Neural cell (in vitro differentiated cells): Measurements from ENCODE around the gene EFTUD2. TPM values are rescaled to one million over a fixed set of nuclear protein-coding genes. Genes with fewer than 3 reads are reported as not detected.

ENCODE experiments used
- H2AFZ ChIP-seq: fragments of 200-600, 300-800 bp; sonication (generic), shearing (Covaris generic); 2 replicates; pipeline ENCODE4 v1.6.0; 2014; ENCODE audit warnings: low read depth, mild to moderate bottlenecking, antibody characterized with exemption, low read length, moderate library complexity
- H3F3A ChIP-seq: fragments of 200-600 bp; shearing (Covaris generic); 2 replicates; pipeline ENCODE4 v1.6.1; 2016; ENCODE audit warnings: mild to moderate bottlenecking, moderate library complexity, mixed read lengths, antibody characterized with exemption, low read length; ENCODE audit not compliant: insufficient read depth, poor library complexity, severe bottlenecking
- H3K27ac ChIP-seq: fragments of 200-600, 300-800 bp; sonication (generic), shearing (Covaris generic); 2 replicates; pipeline ENCODE4 v1.5.1; 2014; ENCODE audit warnings: mild to moderate bottlenecking, low read length, moderate library complexity
- H3K27me3 ChIP-seq: fragments of 300-800, 200-600 bp; sonication (generic), shearing (Covaris generic); 2 replicates; pipeline ENCODE4 v1.6.0; 2014; ENCODE audit warnings: mild to moderate bottlenecking, low read depth, low read length, moderate library complexity; ENCODE audit not compliant: insufficient read depth
- H3K36me3 ChIP-seq: fragments of 300-800, 200-600 bp; sonication (generic), shearing (Covaris generic); 2 replicates; pipeline ENCODE4 v1.5.1; 2014; ENCODE audit warnings: mild to moderate bottlenecking, antibody characterized with exemption, low read length, moderate library complexity; ENCODE audit not compliant: insufficient read depth
- H3K4me2 ChIP-seq: fragments of 300-800, 200-600 bp; sonication (generic), shearing (Covaris generic); 2 replicates; pipeline ENCODE4 v1.6.0; 2014; ENCODE audit warnings: mild to moderate bottlenecking, low read length
- H3K4me3 ChIP-seq: fragments of 300-800, 200-600 bp; sonication (generic), shearing (Covaris generic); 2 replicates; pipeline ENCODE4 v1.5.1; 2014; ENCODE audit warnings: mild to moderate bottlenecking, low read length, moderate library complexity
- H3K79me2 ChIP-seq: fragments of 200-600 bp; shearing (Covaris generic); replicated peaks from 2 replicates; pipeline ENCODE4 v1.6.0; 2014; ENCODE audit warnings: mild to moderate bottlenecking, low read length, moderate library complexity; ENCODE audit not compliant: insufficient read depth
- H3K9ac ChIP-seq: fragments of 300-800, 200-600 bp; sonication (generic), shearing (Covaris generic); 2 replicates; pipeline ENCODE4 v1.6.1; 2016; ENCODE audit warnings: mild to moderate bottlenecking, low read length, mixed read lengths
- H3K9me2 ChIP-seq: fragments of 200-600 bp; shearing (Covaris generic); 2 replicates; pipeline ENCODE4 v1.6.1; 2016; ENCODE audit warnings: mild to moderate bottlenecking, low read length, mixed read lengths; ENCODE audit not compliant: insufficient read depth
- H3K9me3 ChIP-seq: fragments of 200-600, 300-800 bp; sonication (generic), shearing (Covaris generic); 2 replicates; pipeline ENCODE4 v1.6.1; 2016; ENCODE audit warnings: mild to moderate bottlenecking, mixed run types, low read length, moderate library complexity, mixed read lengths
- H4K20me1 ChIP-seq: fragments of 200-600 bp; shearing (Covaris generic); 2 replicates; pipeline ENCODE4 v1.6.1; 2016; ENCODE audit warnings: mild to moderate bottlenecking, mixed run types; ENCODE audit not compliant: insufficient read depth
- EP300 ChIP-seq: fragments of 450-650 bp; conservative IDR thresholded peaks from 2 replicates; pipeline ENCODE4 v1.6.1; 2014; ENCODE audit warnings: antibody characterized with exemption, mild to moderate bottlenecking, moderate library complexity; ENCODE audit not compliant: poor library complexity, severe bottlenecking
- EZH2 ChIP-seq: fragments of 200-600, 300-800 bp; shearing (Covaris generic), sonication (generic); IDR thresholded peaks from 2 replicates; pipeline ENCODE4 v1.6.1; 2014; ENCODE audit warnings: antibody characterized with exemption, low read length, borderline replicate concordance, mild to moderate bottlenecking; ENCODE audit not compliant: insufficient read depth, poor library complexity, severe bottlenecking
- MXI1 ChIP-seq: fragments of 450-650 bp; conservative IDR thresholded peaks from 2 replicates; pipeline ENCODE4 v1.6.1; 2014; ENCODE audit warnings: antibody characterized with exemption, mild to moderate bottlenecking; ENCODE audit not compliant: poor library complexity, severe bottlenecking
- POLR2AphosphoS5 ChIP-seq: IDR thresholded peaks from 2 replicates; pipeline ENCODE4 v1.6.1; 2012
- RAD21 ChIP-seq: fragments of 450-650 bp; conservative IDR thresholded peaks from 2 replicates; pipeline ENCODE4 v1.6.1; 2014; ENCODE audit warnings: antibody characterized with exemption, mild to moderate bottlenecking, moderate library complexity
- SMC3 ChIP-seq: fragments of 450-650 bp; conservative IDR thresholded peaks from 2 replicates; pipeline ENCODE4 v1.6.1; 2014; ENCODE audit warnings: antibody characterized with exemption, mild to moderate bottlenecking, moderate library complexity; ENCODE audit not compliant: poor library complexity
- TAF1 ChIP-seq: IDR thresholded peaks from 2 replicates; pipeline ENCODE4 v1.6.1; 2012; ENCODE audit warnings: low read depth
- polyA plus RNA-seq: library from polyadenylated mRNA; depleted of rRNA; stranded (reverse); fragments of >200 nt; gene quantifications from 2 replicates; pipeline ENCODE4 v1.2.3, GENCODE V29; 2014
- small RNA-seq, 3 experiments: library from RNA; depleted of rRNA; stranded (forward); fragments of <200 nt; gene quantifications; one replicate each; pipeline ENCODE3, GENCODE V24; 2012
- TF ChIP-seq, protein P1 (sequence below): IDR thresholded peaks from 2 replicates; pipeline ENCODE4 v1.6.1; 2012; ENCODE audit warnings: borderline replicate concordance
- TF ChIP-seq, protein P2 (sequence below): fragments of 450-650 bp; IDR thresholded peaks from 2 replicates; pipeline ENCODE4 v1.5.1; 2014; ENCODE audit warnings: antibody characterized with exemption, mild to moderate bottlenecking, moderate library complexity; ENCODE audit not compliant: poor library complexity, severe bottlenecking

Gene EFTUD2
- polyA plus RNA-seq, 1 donor from 2014 or later: 69.4 TPM

DNA sequence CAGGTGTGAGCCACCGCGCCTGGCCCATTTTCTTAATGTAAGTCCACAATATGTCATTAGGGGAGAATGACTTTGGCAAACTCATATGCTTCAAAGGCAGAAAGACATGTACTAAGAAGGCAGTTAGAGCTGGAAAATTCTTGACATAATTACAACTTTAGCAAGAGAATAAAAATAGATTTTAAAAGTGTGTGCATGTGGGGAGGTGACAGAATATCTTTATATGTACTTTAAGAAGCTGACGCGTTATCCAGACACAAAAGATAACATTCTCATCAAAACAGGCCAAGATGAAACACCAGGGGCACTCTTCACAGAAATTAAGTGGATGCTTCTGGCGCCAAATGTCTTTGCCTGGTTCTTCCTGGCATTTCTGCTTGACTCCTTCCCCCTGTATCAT is 97.4 kb downstream of the EFTUD2 start:
- H3K9me2 ChIP-seq: no peaks in the 10 kb centered on the region
- H3K9me3 ChIP-seq: no peaks in the 10 kb centered on the region
- no peak overlapping the region for H2AFZ ChIP-seq
- H3K9ac ChIP-seq: no peak overlapping the region
- H3K36me3 ChIP-seq: no peaks in the 10 kb centered on the region
- H3F3A ChIP-seq: no peaks in the 10 kb centered on the region
- no peak overlapping the region for H3K4me3 ChIP-seq
- no peak overlapping the region for H3K4me2 ChIP-seq
- H3K79me2 ChIP-seq: no peaks in the 10 kb centered on the region
- no peaks in the 10 kb centered on the region for H3K27me3 ChIP-seq
- TF ChIP-seq, protein P1, sequence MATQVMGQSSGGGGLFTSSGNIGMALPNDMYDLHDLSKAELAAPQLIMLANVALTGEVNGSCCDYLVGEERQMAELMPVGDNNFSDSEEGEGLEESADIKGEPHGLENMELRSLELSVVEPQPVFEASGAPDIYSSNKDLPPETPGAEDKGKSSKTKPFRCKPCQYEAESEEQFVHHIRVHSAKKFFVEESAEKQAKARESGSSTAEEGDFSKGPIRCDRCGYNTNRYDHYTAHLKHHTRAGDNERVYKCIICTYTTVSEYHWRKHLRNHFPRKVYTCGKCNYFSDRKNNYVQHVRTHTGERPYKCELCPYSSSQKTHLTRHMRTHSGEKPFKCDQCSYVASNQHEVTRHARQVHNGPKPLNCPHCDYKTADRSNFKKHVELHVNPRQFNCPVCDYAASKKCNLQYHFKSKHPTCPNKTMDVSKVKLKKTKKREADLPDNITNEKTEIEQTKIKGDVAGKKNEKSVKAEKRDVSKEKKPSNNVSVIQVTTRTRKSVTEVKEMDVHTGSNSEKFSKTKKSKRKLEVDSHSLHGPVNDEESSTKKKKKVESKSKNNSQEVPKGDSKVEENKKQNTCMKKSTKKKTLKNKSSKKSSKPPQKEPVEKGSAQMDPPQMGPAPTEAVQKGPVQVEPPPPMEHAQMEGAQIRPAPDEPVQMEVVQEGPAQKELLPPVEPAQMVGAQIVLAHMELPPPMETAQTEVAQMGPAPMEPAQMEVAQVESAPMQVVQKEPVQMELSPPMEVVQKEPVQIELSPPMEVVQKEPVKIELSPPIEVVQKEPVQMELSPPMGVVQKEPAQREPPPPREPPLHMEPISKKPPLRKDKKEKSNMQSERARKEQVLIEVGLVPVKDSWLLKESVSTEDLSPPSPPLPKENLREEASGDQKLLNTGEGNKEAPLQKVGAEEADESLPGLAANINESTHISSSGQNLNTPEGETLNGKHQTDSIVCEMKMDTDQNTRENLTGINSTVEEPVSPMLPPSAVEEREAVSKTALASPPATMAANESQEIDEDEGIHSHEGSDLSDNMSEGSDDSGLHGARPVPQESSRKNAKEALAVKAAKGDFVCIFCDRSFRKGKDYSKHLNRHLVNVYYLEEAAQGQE: no peak
- no peak for TF ChIP-seq SMC3
- TF ChIP-seq TAF1: no peak
- no peak for TF ChIP-seq EZH2
- no peak for TF ChIP-seq POLR2AphosphoS5
- no peak for TF ChIP-seq RAD21
- TF ChIP-seq, protein P2, sequence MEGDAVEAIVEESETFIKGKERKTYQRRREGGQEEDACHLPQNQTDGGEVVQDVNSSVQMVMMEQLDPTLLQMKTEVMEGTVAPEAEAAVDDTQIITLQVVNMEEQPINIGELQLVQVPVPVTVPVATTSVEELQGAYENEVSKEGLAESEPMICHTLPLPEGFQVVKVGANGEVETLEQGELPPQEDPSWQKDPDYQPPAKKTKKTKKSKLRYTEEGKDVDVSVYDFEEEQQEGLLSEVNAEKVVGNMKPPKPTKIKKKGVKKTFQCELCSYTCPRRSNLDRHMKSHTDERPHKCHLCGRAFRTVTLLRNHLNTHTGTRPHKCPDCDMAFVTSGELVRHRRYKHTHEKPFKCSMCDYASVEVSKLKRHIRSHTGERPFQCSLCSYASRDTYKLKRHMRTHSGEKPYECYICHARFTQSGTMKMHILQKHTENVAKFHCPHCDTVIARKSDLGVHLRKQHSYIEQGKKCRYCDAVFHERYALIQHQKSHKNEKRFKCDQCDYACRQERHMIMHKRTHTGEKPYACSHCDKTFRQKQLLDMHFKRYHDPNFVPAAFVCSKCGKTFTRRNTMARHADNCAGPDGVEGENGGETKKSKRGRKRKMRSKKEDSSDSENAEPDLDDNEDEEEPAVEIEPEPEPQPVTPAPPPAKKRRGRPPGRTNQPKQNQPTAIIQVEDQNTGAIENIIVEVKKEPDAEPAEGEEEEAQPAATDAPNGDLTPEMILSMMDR: no peak
- TF ChIP-seq MXI1: no peak
- no peak for TF ChIP-seq EP300
- H3K27ac ChIP-seq: no peak overlapping the region
- no peaks in the 10 kb centered on the region for H4K20me1 ChIP-seq

Small RNAs within 50 kb of the gene (small RNA-seq; reads per million reads assigned to genes)
- gene CCDC103: 0 reads per million in 3 experiments
- 0 to 2.7 (median 0.68) reads per million in 3 experiments for gene MIR6783
- gene RN7SL405P: 0 reads per million in 3 experiments

Other genes with a start within 250 kb of the EFTUD2 start
- not detected in 2 replicates for gene MEIOC, start 243.0 kb downstream of the EFTUD2 start, polyA plus RNA-seq
- gene CCDC43, start 209.7 kb downstream of the EFTUD2 start, polyA plus RNA-seq: 33.4 and 53.3 TPM in 2 replicates
- 10.7 and 15.2 TPM in 2 replicates for gene DBF4B, start 190.8 kb downstream of the EFTUD2 start, polyA plus RNA-seq
- 19.3 and 25.8 TPM in 2 replicates for gene ADAM11, start 140.5 kb downstream of the EFTUD2 start, polyA plus RNA-seq
- gene GJC1, start 69.2 kb downstream of the EFTUD2 start, polyA plus RNA-seq: 8.0 and 9.0 TPM in 2 replicates
- not detected in 2 replicates for gene HIGD1B, start 51.6 kb downstream of the EFTUD2 start, polyA plus RNA-seq
- gene GFAP, start 16.1 kb upstream of the EFTUD2 start, polyA plus RNA-seq: not detected in 2 replicates
- 0.10 and 0.26 TPM in 2 replicates for gene KIF18B, start 48.3 kb upstream of the EFTUD2 start, polyA plus RNA-seq
- gene C1QL1, start 68.9 kb upstream of the EFTUD2 start, polyA plus RNA-seq: 0.19 TPM in 1 of 2 replicates, not detected in the other
- gene DCAKD, start 152.2 kb upstream of the EFTUD2 start, polyA plus RNA-seq: 68.5 and 75.0 TPM in 2 replicates
- gene NMT1, start 161.9 kb upstream of the EFTUD2 start, polyA plus RNA-seq: 23.4 and 28.7 TPM in 2 replicates
- gene PLCD3, start 233.1 kb upstream of the EFTUD2 start, polyA plus RNA-seq: 0.36 and 1.3 TPM in 2 replicates
- gene ACBD4, start 236.2 kb upstream of the EFTUD2 start, polyA plus RNA-seq: 3.1 and 8.4 TPM in 2 replicates
- gene HEXIM1, start 249.0 kb upstream of the EFTUD2 start, polyA plus RNA-seq: 9.0 and 10.2 TPM in 2 replicates